GM19452 (cell line): Measurements from ENCODE around the gene HERC6.
A peak's percentile ranks its signal among the peaks of the same experiment; 100 is the strongest.
"Not testable (repeated sequence)": the region's sequence is repeated elsewhere in the genome, so short reads cannot be mapped to it uniquely, and the experiment has no call there.

Source experiments
- ATAC-seq: cut with Tn5 transposase; IDR thresholded peaks from one replicate; pipeline ENCODE4 v1.9.1; 2021; ENCODE audit not compliant: unreplicated experiment

Gene HERC6

GRCh38 chr4:88390128-88390527 is 11.5 kb downstream of the HERC6 start:
- no peak for ATAC-seq

GRCh38 chr4:88391703-88392102 is 13.1 kb downstream of the HERC6 start:
- ATAC-seq = no peak

- ATAC-seq = no peak
Measured at GRCh38 chr4:88396681-88397080, 18.0 kb downstream of the HERC6 start.

- ATAC-seq = no peak
Measured at GRCh38 chr4:88398381-88398780, 19.7 kb downstream of the HERC6 start.

- ATAC-seq = no peak
Measured at GRCh38 chr4:88409206-88409605, 30.6 kb downstream of the HERC6 start.

GRCh38 chr4:88409789-88410188 is 31.1 kb downstream of the HERC6 start:
- ATAC-seq = no peak

GRCh38 chr4:88411491-88412096 is 32.9 kb downstream of the HERC6 start:
- ATAC-seq = peak; percentile 49

GRCh38 chr4:88413801-88414200 is 35.1 kb downstream of the HERC6 start:
- no peak for ATAC-seq

- ATAC-seq = no peak
Measured at GRCh38 chr4:88414755-88415154, 36.1 kb downstream of the HERC6 start.

GRCh38 chr4:88415982-88416381 is 37.3 kb downstream of the HERC6 start:
- ATAC-seq = no peak

- ATAC-seq = no peak
Measured at GRCh38 chr4:88418411-88418810, 39.8 kb downstream of the HERC6 start.

- no peak for ATAC-seq
Measured at GRCh38 chr4:88419874-88420273, 41.2 kb downstream of the HERC6 start.

- ATAC-seq = no peak
Measured at GRCh38 chr4:88420844-88421243, 42.2 kb downstream of the HERC6 start.

GRCh38 chr4:88422403-88422802 is 43.8 kb downstream of the HERC6 start:
- ATAC-seq = no peak

- no peak for ATAC-seq
Measured at GRCh38 chr4:88429401-88429800, 50.7 kb downstream of the HERC6 start.

GRCh38 chr4:88435987-88436693 is 57.5 kb downstream of the HERC6 start:
- ATAC-seq = no peak

- not testable (repeated sequence) for ATAC-seq
Measured at GRCh38 chr4:88437873-88438272, 59.2 kb downstream of the HERC6 start.

- no peak for ATAC-seq
Measured at GRCh38 chr4:88439161-88439760, 60.6 kb downstream of the HERC6 start.

GRCh38 chr4:88440146-88440545 is 61.5 kb downstream of the HERC6 start:
- ATAC-seq = no peak

GRCh38 chr4:88441696-88442095 is 63.0 kb downstream of the HERC6 start:
- ATAC-seq = no peak

- no peak for ATAC-seq
Measured at GRCh38 chr4:88442689-88443191, 64.1 kb downstream of the HERC6 start.

GRCh38 chr4:88443486-88443885 is 64.8 kb downstream of the HERC6 start:
- ATAC-seq = no peak
